ENCODE data around the gene CRABP2. TPM values are rescaled to one million over a fixed set of nuclear protein-coding genes. Genes with fewer than 3 reads are reported as not detected.

CRABP2 gene
- total and polyA plus RNA-seq, 2 of the 13 experiments (the other 11 are each of a cell fraction or from before 2014, with no cell fraction given), result 0.40 to 0.60 TPM

DNA sequence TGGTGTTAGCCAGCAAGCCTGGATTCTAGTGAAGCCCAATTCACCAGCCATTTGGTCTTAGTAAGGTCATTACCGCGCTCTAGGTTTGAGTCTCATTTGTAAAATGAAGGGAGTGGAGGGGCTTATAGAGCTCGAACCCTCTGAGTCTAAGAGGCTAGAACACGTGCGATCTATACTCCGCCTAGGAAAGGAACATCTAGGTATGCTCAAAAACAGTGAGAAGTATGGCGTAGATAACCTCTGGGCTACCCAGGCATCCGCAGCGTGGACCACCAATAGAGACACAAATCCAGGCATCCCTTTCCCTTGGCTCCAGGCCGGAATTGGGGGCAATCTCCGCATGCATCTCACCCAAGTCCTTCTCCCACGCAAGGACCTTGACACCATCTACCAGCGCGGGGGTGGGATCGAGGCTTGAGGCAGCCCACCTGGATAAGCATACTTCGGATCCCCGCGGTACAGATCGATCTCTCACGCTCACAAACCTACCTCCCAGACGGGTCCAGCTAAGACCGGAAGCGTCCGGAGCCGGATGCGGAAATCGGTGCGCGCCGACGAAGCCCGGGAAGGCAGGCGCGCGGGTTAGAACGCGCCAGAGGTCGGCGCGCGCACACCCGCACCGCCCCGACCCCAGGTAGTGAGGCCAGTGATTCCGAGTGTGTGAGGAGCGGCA lies 22.7 kb upstream of the CRABP2 start, which contains the start of gene METTL25B (continued):
- TF ChIP-seq, protein P1, sequence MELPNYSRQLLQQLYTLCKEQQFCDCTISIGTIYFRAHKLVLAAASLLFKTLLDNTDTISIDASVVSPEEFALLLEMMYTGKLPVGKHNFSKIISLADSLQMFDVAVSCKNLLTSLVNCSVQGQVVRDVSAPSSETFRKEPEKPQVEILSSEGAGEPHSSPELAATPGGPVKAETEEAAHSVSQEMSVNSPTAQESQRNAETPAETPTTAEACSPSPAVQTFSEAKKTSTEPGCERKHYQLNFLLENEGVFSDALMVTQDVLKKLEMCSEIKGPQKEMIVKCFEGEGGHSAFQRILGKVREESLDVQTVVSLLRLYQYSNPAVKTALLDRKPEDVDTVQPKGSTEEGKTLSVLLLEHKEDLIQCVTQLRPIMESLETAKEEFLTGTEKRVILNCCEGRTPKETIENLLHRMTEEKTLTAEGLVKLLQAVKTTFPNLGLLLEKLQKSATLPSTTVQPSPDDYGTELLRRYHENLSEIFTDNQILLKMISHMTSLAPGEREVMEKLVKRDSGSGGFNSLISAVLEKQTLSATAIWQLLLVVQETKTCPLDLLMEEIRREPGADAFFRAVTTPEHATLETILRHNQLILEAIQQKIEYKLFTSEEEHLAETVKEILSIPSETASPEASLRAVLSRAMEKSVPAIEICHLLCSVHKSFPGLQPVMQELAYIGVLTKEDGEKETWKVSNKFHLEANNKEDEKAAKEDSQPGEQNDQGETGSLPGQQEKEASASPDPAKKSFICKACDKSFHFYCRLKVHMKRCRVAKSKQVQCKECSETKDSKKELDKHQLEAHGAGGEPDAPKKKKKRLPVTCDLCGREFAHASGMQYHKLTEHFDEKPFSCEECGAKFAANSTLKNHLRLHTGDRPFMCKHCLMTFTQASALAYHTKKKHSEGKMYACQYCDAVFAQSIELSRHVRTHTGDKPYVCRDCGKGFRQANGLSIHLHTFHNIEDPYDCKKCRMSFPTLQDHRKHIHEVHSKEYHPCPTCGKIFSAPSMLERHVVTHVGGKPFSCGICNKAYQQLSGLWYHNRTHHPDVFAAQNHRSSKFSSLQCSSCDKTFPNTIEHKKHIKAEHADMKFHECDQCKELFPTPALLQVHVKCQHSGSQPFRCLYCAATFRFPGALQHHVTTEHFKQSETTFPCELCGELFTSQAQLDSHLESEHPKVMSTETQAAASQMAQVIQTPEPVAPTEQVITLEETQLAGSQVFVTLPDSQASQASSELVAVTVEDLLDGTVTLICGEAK (IDR thresholded peaks at IDR 0.05), result peak; percentile 55
- TF ChIP-seq, protein P1 (CRISPR knock-in tag; IDR thresholded peaks at IDR 0.05), result no peak; the same call in 1 of the 2 replicates
- TF ChIP-seq ZNF24 (IDR thresholded peaks at IDR 0.05), result no peak
- TF ChIP-seq, protein P2, sequence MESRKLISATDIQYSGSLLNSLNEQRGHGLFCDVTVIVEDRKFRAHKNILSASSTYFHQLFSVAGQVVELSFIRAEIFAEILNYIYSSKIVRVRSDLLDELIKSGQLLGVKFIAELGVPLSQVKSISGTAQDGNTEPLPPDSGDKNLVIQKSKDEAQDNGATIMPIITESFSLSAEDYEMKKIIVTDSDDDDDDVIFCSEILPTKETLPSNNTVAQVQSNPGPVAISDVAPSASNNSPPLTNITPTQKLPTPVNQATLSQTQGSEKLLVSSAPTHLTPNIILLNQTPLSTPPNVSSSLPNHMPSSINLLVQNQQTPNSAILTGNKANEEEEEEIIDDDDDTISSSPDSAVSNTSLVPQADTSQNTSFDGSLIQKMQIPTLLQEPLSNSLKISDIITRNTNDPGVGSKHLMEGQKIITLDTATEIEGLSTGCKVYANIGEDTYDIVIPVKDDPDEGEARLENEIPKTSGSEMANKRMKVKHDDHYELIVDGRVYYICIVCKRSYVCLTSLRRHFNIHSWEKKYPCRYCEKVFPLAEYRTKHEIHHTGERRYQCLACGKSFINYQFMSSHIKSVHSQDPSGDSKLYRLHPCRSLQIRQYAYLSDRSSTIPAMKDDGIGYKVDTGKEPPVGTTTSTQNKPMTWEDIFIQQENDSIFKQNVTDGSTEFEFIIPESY (CRISPR knock-in tag; IDR thresholded peaks at IDR 0.05), result 0 out of 2 replicates have a peak, but pooled peaks have one; percentile 16
- TF ChIP-seq JUND (CRISPR knock-in tag; IDR thresholded peaks at IDR 0.05), result no peak
- TF ChIP-seq TAF1 (CRISPR knock-in tag; IDR thresholded peaks at IDR 0.05), result 0 out of 2 replicates have a peak, but pooled peaks have one; percentile 64
- TF ChIP-seq POLR2AphosphoS5 (IDR thresholded peaks at IDR 0.05; ENCODE audit: low read depth, low read length), result peak; percentile 73
- TF ChIP-seq ZMAT3 (CRISPR knock-in tag; conservative IDR thresholded peaks at IDR 0.05), result 0 out of 2 replicates have a peak, but pooled peaks have one; percentile 44
- peak; percentile 72; the same call in 1 of the 2 replicates for TF ChIP-seq SIN3A (IDR thresholded peaks at IDR 0.05; ENCODE audit: borderline replicate concordance, low read depth, low read length)
- TF ChIP-seq MXD4 (CRISPR knock-in tag; IDR thresholded peaks at IDR 0.05), result 0 out of 2 replicates have a peak, but pooled peaks have one; percentile 22
- 0 out of 2 replicates have a peak, but pooled peaks have one; percentile 44 for TF ChIP-seq ZNF792 (CRISPR knock-in tag; IDR thresholded peaks at IDR 0.05)
- no peak for TF ChIP-seq ATF1 (CRISPR knock-in tag; IDR thresholded peaks at IDR 0.05)
- TF ChIP-seq PHF20 (CRISPR knock-in tag; IDR thresholded peaks at IDR 0.05), result peak; percentile 83
- TF ChIP-seq ZNF143 (CRISPR knock-in tag; IDR thresholded peaks at IDR 0.05), result peak; percentile 28
- TF ChIP-seq GABPA (IDR thresholded peaks at IDR 0.05; ENCODE audit: low read depth, low read length), result peak; percentile 83
- TF ChIP-seq GABPA (CRISPR knock-in tag; IDR thresholded peaks at IDR 0.05; ENCODE audit: low read depth), result peak; percentile 93
- TF ChIP-seq ZSCAN30 (CRISPR knock-in tag; IDR thresholded peaks at IDR 0.05), result 0 out of 2 replicates have a peak, but pooled peaks have one; percentile 18
- TF ChIP-seq IRF1 (CRISPR knock-in tag; IDR thresholded peaks at IDR 0.05; ENCODE audit: low read depth), result no peak
- peak; percentile 22; the same call in 1 of the 2 replicates for TF ChIP-seq ETV6 (CRISPR knock-in tag; conservative IDR thresholded peaks at IDR 0.05)
- TF ChIP-seq SMARCC2 (IDR thresholded peaks at IDR 0.05), result no peak
